ENCODE results near the gene BBS7. TPM values are rescaled to one million over a fixed set of nuclear protein-coding genes. Genes with fewer than 3 reads are reported as not detected.

The BBS7 gene
- total and polyA plus RNA-seq, 2 of the 13 experiments (the other 11 are each of a cell fraction or from before 2014, with no cell fraction given) = 9.0 to 15.7 TPM

GRCh38 chr4:121794505-121795188, 75.6 kb downstream of the BBS7 start (continued):
- peak; percentile 32; the same call in 1 of the 2 replicates for TF ChIP-seq PAXIP1 (CRISPR knock-in tag; conservative IDR thresholded peaks at IDR 0.05)
- no peak for TF ChIP-seq SKIL (CRISPR knock-in tag; IDR thresholded peaks at IDR 0.05; ENCODE audit: borderline replicate concordance)
- no peak for TF ChIP-seq ZNF816 (CRISPR knock-in tag; IDR thresholded peaks at IDR 0.05; ENCODE audit: borderline replicate concordance)
- TF ChIP-seq ZNF570 (CRISPR knock-in tag; IDR thresholded peaks at IDR 0.05; ENCODE audit: borderline replicate concordance) = no peak
- no peak for TF ChIP-seq SNAPC5 (CRISPR knock-in tag; IDR thresholded peaks at IDR 0.05; ENCODE audit: borderline replicate concordance)
- TF ChIP-seq ZNF567 (CRISPR knock-in tag; IDR thresholded peaks at IDR 0.05; ENCODE audit: borderline replicate concordance) = no peak
- peak; percentile 29; the same call in 1 of the 2 replicates for TF ChIP-seq ZNF292 (CRISPR knock-in tag; IDR thresholded peaks at IDR 0.05; ENCODE audit: borderline replicate concordance, low read depth)
- TF ChIP-seq SETDB1 (CRISPR knock-in tag; IDR thresholded peaks at IDR 0.05; ENCODE audit: borderline replicate concordance) = no peak
- no peak for TF ChIP-seq MEIS2 (CRISPR knock-in tag; IDR thresholded peaks at IDR 0.05)
- no peak for TF ChIP-seq ATF5 (CRISPR knock-in tag; IDR thresholded peaks at IDR 0.05; ENCODE audit: low read depth)
- TF ChIP-seq ZC3H4 (CRISPR knock-in tag; IDR thresholded peaks at IDR 0.05; ENCODE audit: borderline replicate concordance) = no peak
- peak; percentile 54 for TF ChIP-seq HNF4A (CRISPR knock-in tag; IDR thresholded peaks at IDR 0.05)
- TF ChIP-seq HNRNPL (IDR thresholded peaks at IDR 0.05; ENCODE audit: low read depth, low read length) = no peak
- peak; percentile 35; the same call in 1 of the 2 replicates for TF ChIP-seq PHF21A (CRISPR knock-in tag; IDR thresholded peaks at IDR 0.05)
- TF ChIP-seq HOXA3 (CRISPR knock-in tag; IDR thresholded peaks at IDR 0.05) = no peak
- TF ChIP-seq CEBPB (IDR thresholded peaks at IDR 0.05; ENCODE audit: borderline replicate concordance, low read depth, low read length) = peak; percentile 47; the same call in 1 of the 2 replicates
- TF ChIP-seq SATB2 (CRISPR knock-in tag; IDR thresholded peaks at IDR 0.05) = no peak
- peak; percentile 66 for TF ChIP-seq NFYC (CRISPR knock-in tag; IDR thresholded peaks at IDR 0.05)
- 0 out of 2 replicates have a peak, but pooled peaks have one; percentile 39 for TF ChIP-seq ZNF317 (CRISPR knock-in tag; IDR thresholded peaks at IDR 0.05)
- peak; percentile 79 for TF ChIP-seq CEBPG (CRISPR knock-in tag; IDR thresholded peaks at IDR 0.05)
- TF ChIP-seq ZNF121 (CRISPR knock-in tag; IDR thresholded peaks at IDR 0.05) = 0 out of 2 replicates have a peak, but pooled peaks have one; percentile 27
- peak; percentile 42 for TF ChIP-seq ZNF18 (CRISPR knock-in tag; IDR thresholded peaks at IDR 0.05; ENCODE audit: insufficient replicate concordance)

Data from HepG2 (cell line).